SH-SY5Y (cell line): ENCODE results near the gene ARMC8.

Source experiments
- GATA2 ChIP-seq: IDR thresholded peaks from 2 replicates; pipeline ENCODE4 v1.6.1; 2011; ENCODE audit warnings: mild to moderate bottlenecking, low read depth, low read length
- GATA3 ChIP-seq: IDR thresholded peaks from 2 replicates; pipeline ENCODE4 v1.6.1; 2011; ENCODE audit warnings: low read depth, mild to moderate bottlenecking, low read length, moderate library complexity

ARMC8 gene

DNA sequence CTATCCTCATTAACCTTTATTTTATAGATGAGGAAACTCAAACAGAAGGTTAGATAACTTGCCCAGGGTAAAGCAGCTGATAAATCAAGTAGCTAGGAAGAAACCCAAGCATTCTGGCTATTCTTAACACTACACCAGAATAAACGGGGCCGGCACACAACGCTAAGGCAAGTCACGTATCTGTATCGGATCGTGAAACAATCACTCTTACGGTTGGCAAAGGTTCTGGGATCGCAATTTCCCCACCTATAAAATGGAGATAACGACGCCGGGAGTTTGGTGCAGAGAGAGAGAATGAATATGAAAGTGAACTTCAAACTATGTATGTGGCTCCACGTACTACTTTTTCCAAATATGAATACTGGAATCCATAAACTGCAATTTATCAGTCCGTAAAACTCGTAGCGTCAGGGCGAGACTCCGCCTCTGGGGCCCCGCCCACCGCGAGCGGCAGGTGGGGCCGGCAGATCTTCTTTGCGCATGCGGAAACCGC, 252 bp upstream of the ARMC8 start:
- TF ChIP-seq GATA2 (no peak), GATA3 (no peak)

DNA sequence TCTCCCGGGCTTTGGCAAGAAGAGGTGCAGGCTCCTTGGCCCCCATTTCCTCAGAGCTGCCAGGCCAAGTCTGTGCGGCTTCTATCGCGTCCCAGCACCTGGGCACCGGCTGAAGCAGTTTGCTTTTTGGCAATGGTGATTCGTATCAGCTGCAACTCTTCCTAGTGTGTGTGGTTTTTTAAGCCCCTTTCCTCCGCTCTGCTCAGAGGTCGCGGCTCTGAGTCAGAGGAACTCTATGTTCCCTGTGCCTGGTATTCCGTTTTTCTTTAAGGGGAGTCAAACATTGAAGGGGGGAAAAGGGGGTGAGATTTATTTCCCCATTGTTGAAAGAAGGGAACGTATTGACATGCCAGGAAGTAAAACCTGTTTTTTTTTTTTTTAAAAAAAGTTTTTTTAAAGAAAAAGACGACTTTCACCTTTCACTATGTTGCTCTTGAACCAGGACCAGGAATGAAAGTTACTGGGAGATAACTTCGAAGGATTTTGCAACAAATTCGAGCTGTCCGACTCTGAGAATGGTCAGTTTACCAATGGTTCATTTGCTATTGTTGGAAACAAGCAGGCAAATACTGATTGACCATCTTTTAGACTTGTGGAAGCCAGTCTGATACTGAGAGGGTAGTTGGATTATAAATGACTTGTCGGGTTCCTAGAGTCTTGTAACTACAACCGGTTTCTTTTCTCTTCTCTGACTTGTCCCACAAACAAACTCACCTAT, 1.1 kb downstream of the ARMC8 start:
- TF ChIP-seq GATA2 (no peak), GATA3 (no peak)

- TF ChIP-seq GATA3 (no peak), GATA2 (no peak)
Measured at GRCh38 chr3:138195481-138195880, 8.4 kb downstream of the ARMC8 start.

DNA sequence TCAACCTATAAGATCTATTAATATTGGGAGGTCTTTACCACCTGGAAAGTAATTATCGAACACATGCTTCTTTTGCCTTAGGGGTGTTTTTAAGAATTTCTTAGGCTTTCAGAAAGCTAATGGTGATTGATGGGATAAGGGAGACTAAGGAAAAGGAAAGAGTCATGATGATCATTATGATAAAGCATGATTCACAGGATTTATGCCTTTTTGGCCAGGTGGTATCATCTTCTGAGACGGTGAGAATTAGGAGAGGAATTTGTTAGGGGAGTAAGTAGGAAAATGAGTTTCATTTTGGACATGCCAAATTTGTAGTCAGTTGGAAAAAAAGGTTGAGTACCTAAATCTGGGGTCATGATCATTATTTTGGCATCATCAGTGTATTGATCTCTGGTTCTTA, 8.9 kb downstream of the ARMC8 start:
- no peak for TF ChIP-seq GATA3
- TF ChIP-seq GATA2, result no peak

DNA sequence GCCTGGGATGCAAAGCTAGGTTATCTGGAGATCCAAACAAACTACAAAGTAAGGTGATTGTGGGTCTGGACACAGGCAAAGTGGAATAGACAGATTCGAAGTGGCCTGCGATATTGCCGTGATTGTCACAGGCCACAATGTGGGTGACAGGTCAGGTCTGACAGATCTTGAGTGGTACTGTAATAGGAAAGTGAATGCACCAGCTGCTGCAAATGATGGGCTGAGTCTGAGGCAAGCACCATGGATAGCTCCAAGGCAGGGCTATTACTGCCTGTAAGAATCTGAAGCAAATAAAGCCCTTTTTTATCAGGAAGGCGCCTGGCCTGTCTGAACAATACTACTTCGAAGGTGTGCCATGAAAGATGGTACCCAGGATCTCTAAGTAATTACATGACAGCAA, 10.0 kb downstream of the ARMC8 start:
- TF ChIP-seq GATA3 (no peak), GATA2 (no peak)

DNA sequence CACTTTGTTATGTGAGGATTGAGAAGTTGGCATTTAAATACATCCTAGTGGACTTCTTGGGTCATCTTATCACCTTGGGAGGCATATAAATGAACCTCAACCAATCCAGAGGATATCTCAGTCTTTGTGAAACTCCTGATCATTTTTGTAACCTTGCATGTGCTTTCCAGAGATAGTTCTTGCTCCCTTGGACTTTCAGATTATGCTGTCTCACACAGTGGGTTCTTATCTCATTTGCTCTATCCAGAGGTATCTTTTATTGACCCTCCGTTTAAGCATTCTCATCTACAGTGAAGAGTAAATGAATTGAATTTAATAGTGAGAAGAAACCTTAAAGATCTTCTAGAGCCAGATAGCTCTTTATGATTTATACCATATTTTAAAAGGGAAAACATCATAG, 10.4 kb downstream of the ARMC8 start:
- TF ChIP-seq GATA2, result no peak
- TF ChIP-seq GATA3, result no peak

DNA sequence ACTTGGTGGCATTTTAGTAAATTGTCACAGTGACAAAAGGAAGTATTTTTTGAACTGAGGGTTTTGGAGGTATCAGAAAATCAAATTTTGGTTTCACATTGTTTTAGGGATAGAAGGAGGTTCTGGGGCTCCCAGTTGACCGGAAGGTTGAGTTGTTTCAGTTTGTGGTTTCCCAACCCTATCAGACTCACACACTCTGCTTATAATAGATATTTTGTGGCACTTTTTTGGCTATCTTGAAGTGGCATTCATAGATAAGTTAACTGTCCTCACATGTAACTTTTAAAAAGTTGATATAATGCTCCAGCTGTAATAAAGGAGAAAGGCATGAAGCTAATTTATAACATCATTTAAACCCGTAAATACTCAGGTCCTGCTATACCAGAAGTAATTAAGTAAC, 12.8 kb downstream of the ARMC8 start:
- TF ChIP-seq GATA2 (no peak), GATA3 (no peak)

- TF ChIP-seq GATA2 (no peak), GATA3 (no peak)
Measured at GRCh38 chr3:138200424-138200823, 13.3 kb downstream of the ARMC8 start.

GRCh38 chr3:138202945-138203701, 16.0 kb downstream of the ARMC8 start:
- no peak for TF ChIP-seq GATA3
- TF ChIP-seq GATA2, result no peak

DNA sequence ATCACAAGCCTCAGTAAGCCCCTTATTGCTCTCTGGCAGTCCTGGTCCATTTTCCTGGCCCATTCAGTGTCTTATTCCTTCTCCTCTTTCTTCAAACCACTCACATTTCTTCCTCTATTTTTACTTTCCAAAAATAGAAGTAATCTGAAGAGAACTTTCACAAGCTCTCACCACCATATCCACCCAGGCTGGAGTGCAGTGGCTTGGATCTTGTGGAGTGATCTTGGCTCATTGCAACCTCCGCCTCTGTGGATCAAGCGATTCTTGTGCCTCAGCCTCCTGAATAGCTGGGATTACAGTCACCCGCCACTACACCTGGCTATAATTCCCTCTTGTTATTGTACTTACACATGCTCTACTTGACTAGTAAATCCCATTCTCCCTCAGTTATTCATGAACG, 16.8 kb downstream of the ARMC8 start:
- TF ChIP-seq GATA2 (no peak), GATA3 (no peak)

- no peak for TF ChIP-seq GATA3
- no peak for TF ChIP-seq GATA2
Measured at GRCh38 chr3:138205527-138205926, 18.4 kb downstream of the ARMC8 start.

- TF ChIP-seq GATA2, result no peak
- TF ChIP-seq GATA3, result no peak
Measured at GRCh38 chr3:138206196-138206595, 19.1 kb downstream of the ARMC8 start.

- TF ChIP-seq GATA2 (no peak), GATA3 (no peak)
Measured at GRCh38 chr3:138210528-138210927, 23.4 kb downstream of the ARMC8 start.

GRCh38 chr3:138213398-138214085, 26.4 kb downstream of the ARMC8 start:
- TF ChIP-seq GATA2 (no peak), GATA3 (no peak)

- TF ChIP-seq GATA2 (no peak), GATA3 (no peak)
Measured at GRCh38 chr3:138219255-138219654, 32.2 kb downstream of the ARMC8 start.

DNA sequence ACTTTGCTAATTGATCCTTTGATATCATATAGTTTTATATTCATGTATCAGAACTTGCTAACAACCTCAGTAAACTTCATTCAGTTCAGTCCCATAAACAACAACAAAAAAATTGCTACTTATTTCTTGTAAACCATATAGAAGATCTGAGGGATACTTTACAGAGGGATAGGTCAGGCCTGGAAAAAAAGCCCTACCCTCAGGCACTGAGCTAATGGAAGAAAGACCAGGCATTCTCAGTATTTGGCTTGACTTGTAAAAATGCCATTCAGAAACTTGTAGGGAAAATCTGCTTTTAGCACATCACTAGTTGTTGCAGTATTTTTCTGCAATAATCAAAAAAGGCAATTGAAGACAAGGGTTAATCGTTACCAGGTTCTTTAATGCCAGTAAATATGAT, 33.1 kb downstream of the ARMC8 start:
- TF ChIP-seq GATA2 (no peak), GATA3 (no peak)
